BLaER1 treated with 17β-estradiol and CSF1 and Interleukin-3, amounts not matched to agents 10 nM and 100 nM (cell line): ENCODE data around the gene HAVCR2.

Experiments
- H3K27ac ChIP-seq, 11 experiments: shearing (Covaris generic); formaldehyde crosslinking; 2 replicates each; pipeline ENCODE4 v1.8.1; 2022
- H3K27me3 ChIP-seq, 11 experiments: shearing (Covaris generic); formaldehyde crosslinking; 2 replicates each; pipeline ENCODE4 v1.8.1; 2022
- H3K36me3 ChIP-seq, 11 experiments: shearing (Covaris generic); formaldehyde crosslinking; 2 replicates each; pipeline ENCODE4 v1.8.1; 2022
- H3K4me1 ChIP-seq, 10 experiments: shearing (Covaris generic); formaldehyde crosslinking; 2 replicates each; pipeline ENCODE4 v1.8.1; 2022
- H3K4me2 ChIP-seq, 11 experiments: shearing (Covaris generic); formaldehyde crosslinking; 2 replicates each; pipeline ENCODE4 v1.8.1; 2022
- H3K4me3 ChIP-seq, 10 experiments: shearing (Covaris generic); formaldehyde crosslinking; 2 replicates each; pipeline ENCODE4 v1.8.1; 2022
- H3K9ac ChIP-seq, 11 experiments: shearing (Covaris generic); formaldehyde crosslinking; 2 replicates each; pipeline ENCODE4 v1.8.1; 2022
- H3K9me3 ChIP-seq, 11 experiments: shearing (Covaris generic); formaldehyde crosslinking; replicated peaks in 1 of 11; 2 replicates each; pipeline ENCODE4 v1.8.1; 2022
- H4K20me1 ChIP-seq, 11 experiments: shearing (Covaris generic); formaldehyde crosslinking; 2 replicates each; pipeline ENCODE4 v1.8.1; 2022
- Cebpa-rat ChIP-seq, 11 experiments: shearing (Covaris generic); IDR thresholded peaks; 2 replicates each; pipeline ENCODE4 v1.8.1; 2022

The HAVCR2 gene

DNA sequence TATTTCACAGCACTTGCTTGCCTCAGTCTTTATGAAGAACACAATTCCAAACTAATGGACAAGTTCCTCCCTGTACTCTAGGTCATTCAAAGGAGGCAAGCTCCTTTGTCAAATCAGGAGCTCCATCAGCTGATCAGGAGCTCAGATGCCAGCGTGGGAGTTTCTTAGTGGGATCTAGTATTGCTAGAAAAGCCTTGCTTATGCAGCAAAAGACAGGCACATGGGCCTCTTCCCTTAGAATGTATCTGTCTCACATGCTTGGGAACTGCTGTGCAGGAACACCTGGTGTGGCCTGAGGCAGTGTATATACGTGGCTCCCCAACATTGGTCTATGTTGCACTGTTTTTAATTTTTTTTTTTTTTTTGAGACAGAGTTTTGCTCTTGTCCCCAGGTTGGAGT is 28.6 kb downstream of the HAVCR2 start:
- Histone ChIP-seq H3K9me3 (0 out of 22 replicates have a peak, but pooled peaks cover 0 to under 1% (median 0%) of the 10 kb centered on the region in 11 experiments), H4K20me1 (peaks cover 0 to 37% (median 0%) of the 10 kb centered on the region in 11 experiments; a peak in 3 of 22 replicates), H3K9ac (no peak overlapping the region), H3K27me3 (no peaks in the 10 kb centered on the region), H3K27ac (no peak overlapping the region), H3K4me1 (peaks cover 20 to 26% (median 22%) of the 10 kb centered on the region in 10 experiments), H3K36me3 (peaks cover 0 to 34% (median 0%) of the 10 kb centered on the region in 11 experiments; a peak in 6 of 22 replicates), H3K4me3 (no peak overlapping the region), H3K4me2 (no peak overlapping the region)
- no peak for TF ChIP-seq Cebpa-rat (IDR thresholded peaks at IDR 0.05)

DNA sequence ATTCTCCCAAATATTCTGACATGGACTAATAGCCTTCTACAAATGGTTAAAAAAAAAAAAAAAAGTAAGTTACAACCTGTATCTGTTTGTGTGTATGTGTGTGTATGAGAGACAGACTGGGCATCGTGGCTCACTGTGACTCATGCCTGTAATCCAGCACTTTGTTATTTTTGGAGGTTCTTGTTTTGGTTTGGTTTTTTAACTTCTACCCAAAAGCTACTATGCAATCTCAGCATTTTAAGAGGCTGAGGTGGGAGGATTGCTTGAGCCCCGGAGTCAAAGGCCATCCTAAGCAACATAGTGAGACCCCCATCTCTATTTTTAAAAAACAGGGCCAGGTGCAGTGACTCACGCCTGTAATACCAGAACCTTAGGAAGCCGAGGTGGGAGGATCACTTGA is 32.3 kb downstream of the HAVCR2 start:
- peaks cover 24 to 41% (median 26%) of the 10 kb centered on the region in 10 experiments for H3K4me1 ChIP-seq
- H3K27me3 ChIP-seq = no peaks in the 10 kb centered on the region
- no peak overlapping the region for H3K4me3 ChIP-seq
- peak overlapping the region in 4 of 11 experiments; percentile 1 to 57 (median 44); a peak in 6 of 22 replicates for H3K27ac ChIP-seq
- H3K36me3 ChIP-seq = peaks cover 0 to 14% (median 0%) of the 10 kb centered on the region in 11 experiments; a peak in 3 of 22 replicates
- TF ChIP-seq Cebpa-rat (IDR thresholded peaks at IDR 0.05) = no peak
- peak overlapping the region; percentile 48 to 75 (median 62) for H3K4me2 ChIP-seq
- H4K20me1 ChIP-seq = peaks cover 0 to 17% (median 0%) of the 10 kb centered on the region in 11 experiments; a peak in 3 of 22 replicates
- peak overlapping the region in 1 of 11 experiments; percentile 24; a peak in 3 of 22 replicates for H3K9ac ChIP-seq
- 0 out of 22 replicates have a peak, but pooled peaks cover 0 to 9% (median 0%) of the 10 kb centered on the region in 11 experiments for H3K9me3 ChIP-seq

DNA sequence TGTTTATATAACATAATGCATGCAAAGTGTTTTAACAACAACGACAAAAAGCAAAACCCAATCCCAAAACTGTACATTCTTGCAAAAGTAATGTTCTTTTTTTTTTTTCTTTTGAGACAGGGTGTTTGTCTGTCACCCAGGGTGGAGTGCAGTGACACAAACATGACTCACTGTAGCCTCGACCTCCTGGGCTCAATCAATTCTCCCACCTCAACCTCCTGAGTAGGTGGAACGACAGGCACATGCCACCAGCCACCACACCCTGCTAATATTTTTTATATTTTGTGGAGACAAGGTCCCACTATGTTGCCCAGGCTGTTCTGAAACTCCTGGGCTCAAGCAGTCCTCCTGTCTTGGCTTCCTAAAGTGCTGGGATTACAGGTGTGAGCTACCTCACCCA is 36.3 kb downstream of the HAVCR2 start:
- Histone ChIP-seq H3K27ac (no peak overlapping the region), H3K4me1 (peaks cover 24 to 37% (median 26%) of the 10 kb centered on the region in 10 experiments), H3K9me3 (0 out of 22 replicates have a peak, but pooled peaks cover 0 to 9% (median 0%) of the 10 kb centered on the region in 11 experiments), H3K27me3 (no peaks in the 10 kb centered on the region), H3K9ac (no peak overlapping the region), H3K4me2 (no peak overlapping the region), H4K20me1 (no peaks in the 10 kb centered on the region), H3K36me3 (no peaks in the 10 kb centered on the region), H3K4me3 (no peak overlapping the region)
- no peak for TF ChIP-seq Cebpa-rat (IDR thresholded peaks at IDR 0.05)

DNA sequence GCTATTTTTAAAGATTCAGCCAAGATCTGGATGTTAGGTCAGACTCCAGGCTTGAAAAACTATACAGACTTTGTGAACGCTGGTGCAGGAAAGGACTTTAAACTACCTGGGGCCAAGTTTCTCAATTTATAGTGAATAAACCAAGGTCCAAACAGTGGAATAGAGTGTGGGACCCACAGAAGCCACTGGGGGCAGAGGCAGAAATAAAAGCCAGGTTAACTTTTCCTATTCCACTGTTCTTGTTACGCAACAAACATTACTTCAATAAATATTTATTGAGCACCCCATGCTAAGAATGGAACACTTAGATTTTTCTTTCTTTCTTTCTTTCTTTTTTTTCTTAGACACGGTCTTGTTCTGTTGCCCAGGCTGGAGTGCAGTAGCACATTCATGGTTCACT is 38.9 kb downstream of the HAVCR2 start:
- Histone ChIP-seq H3K9me3 (peaks cover 0 to 5% (median 0%) of the 10 kb centered on the region in 11 experiments; a peak in 1 of 22 replicates), H3K27me3 (no peaks in the 10 kb centered on the region), H3K4me1 (peaks cover 0 to 12% (median under 1%) of the 10 kb centered on the region in 10 experiments; a peak in 12 of 20 replicates), H3K27ac (no peak overlapping the region), H3K9ac (no peak overlapping the region), H4K20me1 (no peaks in the 10 kb centered on the region), H3K36me3 (no peaks in the 10 kb centered on the region), H3K4me3 (no peak overlapping the region), H3K4me2 (no peak overlapping the region)
- peak in 4 of 11 experiments; percentile 32 to 50 (median 38); a peak in 4 of 22 replicates for TF ChIP-seq Cebpa-rat (IDR thresholded peaks at IDR 0.05)

DNA sequence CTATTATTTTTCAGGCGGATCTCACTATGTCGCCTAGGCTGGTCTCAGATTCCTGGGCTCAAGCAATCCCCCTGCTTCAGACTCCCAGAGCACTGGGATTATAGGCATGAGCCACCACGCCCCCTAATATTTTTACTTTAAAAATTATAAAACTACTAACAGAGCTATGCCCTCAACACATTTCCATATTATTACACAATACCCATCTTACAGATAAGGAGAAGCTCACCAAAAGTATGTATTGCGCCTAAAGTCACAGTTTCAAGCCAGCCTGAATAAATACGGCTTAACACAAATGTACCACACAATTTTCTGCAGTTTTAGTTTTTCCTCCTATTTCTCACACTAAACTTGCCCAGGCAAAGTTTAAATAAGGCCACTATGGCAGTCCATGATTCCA is 40.1 kb downstream of the HAVCR2 start:
- H3K4me3 ChIP-seq = no peak overlapping the region
- peak in 2 of 11 experiments; percentile 10 to 39; a peak in 3 of 22 replicates for TF ChIP-seq Cebpa-rat (IDR thresholded peaks at IDR 0.05)
- no peaks in the 10 kb centered on the region for H4K20me1 ChIP-seq
- H3K27ac ChIP-seq = no peak overlapping the region
- H3K36me3 ChIP-seq = no peaks in the 10 kb centered on the region
- H3K4me1 ChIP-seq = peaks cover 0 to 5% (median 0%) of the 10 kb centered on the region in 10 experiments; a peak in 1 of 20 replicates
- no peaks in the 10 kb centered on the region; a peak in 1 of 22 replicates for H3K9me3 ChIP-seq
- H3K9ac ChIP-seq = no peak overlapping the region
- H3K4me2 ChIP-seq = no peak overlapping the region
- no peaks in the 10 kb centered on the region for H3K27me3 ChIP-seq

DNA sequence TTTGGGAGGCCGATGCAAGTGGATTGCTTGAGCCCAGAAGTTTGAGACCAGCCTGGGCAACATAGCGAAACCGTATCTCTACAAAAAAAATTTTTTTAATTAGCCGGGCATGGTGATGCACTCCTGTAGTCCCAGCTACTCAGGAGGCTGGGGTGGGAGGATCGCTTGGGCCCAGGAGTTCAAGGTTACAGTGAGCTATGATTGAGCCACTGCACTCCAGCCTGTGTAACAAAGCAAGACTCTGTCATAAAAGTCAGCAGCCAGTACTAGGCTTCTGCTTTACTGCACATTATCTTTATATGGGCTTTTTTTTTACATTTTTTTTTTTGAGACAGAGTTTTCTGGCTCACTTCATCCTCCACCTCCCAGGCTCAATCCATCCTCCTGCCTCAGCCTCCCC is 40.5 kb downstream of the HAVCR2 start:
- Histone ChIP-seq H3K27me3 (no peaks in the 10 kb centered on the region), H3K4me1 (peaks cover 0 to 5% (median 0%) of the 10 kb centered on the region in 10 experiments; a peak in 1 of 20 replicates), H3K9ac (no peak overlapping the region), H3K4me2 (no peak overlapping the region), H3K4me3 (no peak overlapping the region), H3K36me3 (no peaks in the 10 kb centered on the region), H4K20me1 (no peaks in the 10 kb centered on the region), H3K27ac (no peak overlapping the region), H3K9me3 (no peaks in the 10 kb centered on the region; a peak in 1 of 22 replicates)
- TF ChIP-seq Cebpa-rat (IDR thresholded peaks at IDR 0.05) = no peak

DNA sequence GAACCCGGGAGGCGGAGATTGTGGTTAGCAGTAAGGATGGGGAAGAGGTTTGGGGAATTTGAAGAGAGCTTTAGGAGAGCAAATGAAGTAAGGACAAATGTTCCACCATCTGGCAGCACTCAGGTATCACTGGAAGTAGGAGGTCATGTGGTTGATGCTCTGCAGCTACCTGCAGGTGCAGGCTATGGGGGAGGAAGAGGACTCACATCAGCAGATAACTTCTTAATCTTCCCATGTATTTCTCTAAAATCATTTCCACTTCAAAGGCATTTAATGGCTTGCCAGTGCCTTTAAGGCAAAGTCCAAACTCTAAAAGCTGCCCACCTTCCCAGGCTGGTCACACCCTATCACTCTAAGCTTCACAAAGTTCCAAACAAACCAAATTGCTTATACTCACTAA is 41.8 kb downstream of the HAVCR2 start:
- H3K9me3 ChIP-seq = no peaks in the 10 kb centered on the region; a peak in 1 of 22 replicates
- H3K9ac ChIP-seq = no peak overlapping the region
- no peaks in the 10 kb centered on the region for H4K20me1 ChIP-seq
- no peak overlapping the region for H3K4me3 ChIP-seq
- no peak overlapping the region for H3K27ac ChIP-seq
- no peak for TF ChIP-seq Cebpa-rat (IDR thresholded peaks at IDR 0.05)
- no peaks in the 10 kb centered on the region for H3K36me3 ChIP-seq
- H3K27me3 ChIP-seq = no peaks in the 10 kb centered on the region
- no peaks in the 10 kb centered on the region for H3K4me1 ChIP-seq
- no peak overlapping the region for H3K4me2 ChIP-seq

DNA sequence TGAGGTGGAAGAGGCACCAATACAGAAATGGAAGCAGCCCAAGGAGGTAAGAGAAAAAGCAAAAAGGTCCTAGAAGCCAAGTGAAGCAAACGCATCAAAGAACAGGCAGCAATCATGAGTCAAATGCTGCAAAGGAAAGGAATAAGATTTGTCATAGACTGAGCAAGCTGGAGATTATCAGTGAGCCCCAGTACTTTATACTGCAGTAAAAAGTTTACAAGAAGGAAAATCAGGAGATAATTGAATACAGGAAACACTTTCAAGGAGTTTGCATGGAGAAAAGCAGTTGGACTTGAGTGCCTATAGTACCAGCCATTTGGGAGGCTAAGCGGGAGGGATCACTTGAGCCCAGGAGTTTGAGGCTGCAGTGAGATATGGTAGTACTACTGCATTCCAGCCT is 42.8 kb downstream of the HAVCR2 start:
- no peaks in the 10 kb centered on the region for H3K36me3 ChIP-seq

DNA sequence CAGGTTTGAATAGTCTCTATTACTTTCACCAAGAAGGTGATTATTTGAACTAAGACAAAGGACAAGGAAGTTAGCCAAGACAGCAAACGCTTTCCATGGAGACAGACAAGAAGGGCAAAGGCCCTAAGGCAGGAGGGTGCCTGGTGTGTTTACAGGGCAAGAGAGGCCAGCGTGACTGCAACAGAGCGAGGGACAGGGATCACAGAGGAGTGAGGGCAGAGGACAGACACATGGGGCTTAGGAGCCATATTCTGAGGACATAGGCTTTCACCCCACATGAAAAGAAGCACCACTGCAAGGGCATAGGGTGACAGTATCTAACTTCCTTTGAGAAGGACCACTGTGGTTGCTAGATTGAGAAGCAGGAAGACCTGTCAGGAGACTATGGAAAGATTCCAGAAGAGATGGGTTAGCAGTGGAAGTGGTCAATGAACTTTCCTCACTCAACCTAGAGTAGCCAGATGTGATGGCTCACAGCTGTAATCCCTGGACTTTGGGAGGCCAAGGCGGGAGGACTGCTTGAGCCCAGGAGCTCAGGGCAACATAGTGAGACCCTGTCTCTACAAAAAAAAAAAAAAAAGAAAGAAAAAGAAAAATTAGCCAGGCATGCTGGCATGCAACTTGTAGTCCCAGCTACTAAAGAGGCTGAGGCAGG is 44.9 kb downstream of the HAVCR2 start:
- Histone ChIP-seq H3K27me3 (no peaks in the 10 kb centered on the region), H3K4me1 (no peaks in the 10 kb centered on the region), H3K9ac (no peak overlapping the region), H3K4me2 (no peak overlapping the region), H3K27ac (no peak overlapping the region), H3K36me3 (no peaks in the 10 kb centered on the region), H3K4me3 (no peak overlapping the region), H3K9me3 (no peaks in the 10 kb centered on the region; a peak in 1 of 22 replicates), H4K20me1 (no peaks in the 10 kb centered on the region)
- no peak for TF ChIP-seq Cebpa-rat (IDR thresholded peaks at IDR 0.05)

More for the DNA sequence above, 42.8 kb downstream of the HAVCR2 start:
- H4K20me1 ChIP-seq = no peaks in the 10 kb centered on the region
- no peaks in the 10 kb centered on the region for H3K4me1 ChIP-seq
- H3K9ac ChIP-seq = no peak overlapping the region
- H3K4me2 ChIP-seq = no peak overlapping the region
- H3K4me3 ChIP-seq = no peak overlapping the region
- no peak overlapping the region for H3K27ac ChIP-seq
- TF ChIP-seq Cebpa-rat (IDR thresholded peaks at IDR 0.05) = no peak
- H3K9me3 ChIP-seq = no peaks in the 10 kb centered on the region; a peak in 1 of 22 replicates
- no peaks in the 10 kb centered on the region for H3K27me3 ChIP-seq
